ENCODE measurements around the gene GOSR2. TPM values are rescaled to one million over a fixed set of nuclear protein-coding genes. Genes with fewer than 3 reads are reported as not detected.

Gene GOSR2
- total and polyA plus RNA-seq, 2 of the 13 experiments (the other 11 are each of a cell fraction or from before 2014, with no cell fraction given) = 61.5 to 63.9 TPM

- TF ChIP-seq ZNF503 (CRISPR knock-in tag; IDR thresholded peaks at IDR 0.05) (peak; percentile 75; the same call in 1 of the 2 replicates), CEBPG (CRISPR knock-in tag; IDR thresholded peaks at IDR 0.05) (peak; percentile 79), NCOA2 (CRISPR knock-in tag; IDR thresholded peaks at IDR 0.05) (peak; percentile 89), RELA (CRISPR knock-in tag; IDR thresholded peaks at IDR 0.05) (no peak), ZNF207 (IDR thresholded peaks at IDR 0.05; ENCODE audit: borderline replicate concordance) (no peak), HHEX (CRISPR knock-in tag; IDR thresholded peaks at IDR 0.05) (peak; percentile 32), ZNF44 (CRISPR knock-in tag; IDR thresholded peaks at IDR 0.05) (peak; percentile 98), GRHL1 (CRISPR knock-in tag; conservative IDR thresholded peaks at IDR 0.05) (no peak), ZNF720 (CRISPR knock-in tag; IDR thresholded peaks at IDR 0.05) (no peak), MZF1 (CRISPR knock-in tag; IDR thresholded peaks at IDR 0.05; ENCODE audit: borderline replicate concordance) (no peak), PLRG1 (conservative IDR thresholded peaks at IDR 0.05) (no peak), ZNF597 (CRISPR knock-in tag; IDR thresholded peaks at IDR 0.05) (no peak), ARID5B (CRISPR knock-in tag; IDR thresholded peaks at IDR 0.05) (peak; percentile 92), RFX3 (CRISPR knock-in tag; IDR thresholded peaks at IDR 0.05) (no peak), BCL6 (CRISPR knock-in tag; IDR thresholded peaks at IDR 0.05) (peak; percentile 90), ZNF605 (CRISPR knock-in tag; IDR thresholded peaks at IDR 0.05) (peak; percentile 95), ZNF629 (CRISPR knock-in tag; conservative IDR thresholded peaks at IDR 0.05) (peak; percentile 65; the same call in 1 of the 2 replicates), ZNF275 (CRISPR knock-in tag; IDR thresholded peaks at IDR 0.05; ENCODE audit: borderline replicate concordance) (peak; percentile 89; the same call in 1 of the 2 replicates), ZNF703 (CRISPR knock-in tag; IDR thresholded peaks at IDR 0.05; ENCODE audit: borderline replicate concordance) (no peak), ARNT2 (CRISPR knock-in tag; IDR thresholded peaks at IDR 0.05; ENCODE audit: low read depth) (peak; percentile 94)
Measured at GRCh38 chr17:46943501-46944393, 20.8 kb downstream of the GOSR2 start (continued).

Measured in HepG2 (cell line).